Fibroblast of the aortic adventitia (primary cell): ENCODE measurements around the gene RASSF6. TPM values are rescaled to one million over a fixed set of nuclear protein-coding genes. Genes with fewer than 3 reads are reported as not detected.
A peak's percentile ranks its signal among the peaks of the same experiment; 100 is the strongest.

Experiments used
- DNase-seq: peaks from one replicate; pipeline ENCODE4 v3.0.0-alpha.2; 2010; ENCODE audit warnings: low read depth
- H3K4me3 ChIP-seq: 2 replicates; pipeline ENCODE4 v1.5.1; 2011; ENCODE audit warnings: low read depth, mild to moderate bottlenecking, control low read depth, low read length, moderate library complexity
- CTCF ChIP-seq: IDR thresholded peaks from 2 replicates; pipeline ENCODE4 v1.5.1; 2011; ENCODE audit warnings: mild to moderate bottlenecking, low read length, control low read depth, inconsistent platforms; ENCODE audit not compliant: insufficient read depth
- total RNA-seq: library from RNA; depleted of rRNA; stranded (reverse); fragments of >200 nt; gene quantifications from 2 replicates; pipeline ENCODE4 v1.2.3, GENCODE V29; 2012; ENCODE audit warnings: low replicate concordance

RASSF6 gene
- total RNA-seq, 1 donor, result not detected

GRCh38 chr4:73539386-73539785 is 80.8 kb downstream of the RASSF6 start:
- H3K4me3 ChIP-seq, result no peak overlapping the region
- peak; percentile 34 for DNase-seq
- TF ChIP-seq CTCF, result no peak

GRCh38 chr4:73538162-73538561 is 82.1 kb downstream of the RASSF6 start:
- TF ChIP-seq CTCF, result no peak
- no peak for DNase-seq
- no peak overlapping the region for H3K4me3 ChIP-seq

- no peak for TF ChIP-seq CTCF
- DNase-seq, result no peak
- H3K4me3 ChIP-seq, result no peak overlapping the region
These were observed 86.5 kb downstream of the RASSF6 start for GRCh38 chr4:73533515-73534422.

- H3K4me3 ChIP-seq, result no peak overlapping the region
- no peak for TF ChIP-seq CTCF
- peak; percentile 55 for DNase-seq
These were observed 92.1 kb downstream of the RASSF6 start for GRCh38 chr4:73528171-73528570.

GRCh38 chr4:73527196-73527595 is 93.0 kb downstream of the RASSF6 start:
- no peak for TF ChIP-seq CTCF
- H3K4me3 ChIP-seq, result no peak overlapping the region
- no peak for DNase-seq

GRCh38 chr4:73525611-73526010 is 94.6 kb downstream of the RASSF6 start:
- no peak overlapping the region for H3K4me3 ChIP-seq

More at GRCh38 chr4:73525611-73526010, 94.6 kb downstream of the RASSF6 start:
- TF ChIP-seq CTCF, result no peak
- no peak for DNase-seq
